GM12865 (cell line): ENCODE data around the gene MTHFD2L.
A peak's percentile ranks its signal among the peaks of the same experiment; 100 is the strongest.

ENCODE experiments used
- DNase-seq: peaks from one replicate; pipeline ENCODE4 v3.0.0; 2010; ENCODE audit warnings: low read depth
- H3K4me3 ChIP-seq: 2 replicates; pipeline ENCODE4 v1.5.1; 2011; ENCODE audit warnings: mild to moderate bottlenecking, low read depth, low read length, control low read depth
- CTCF ChIP-seq: IDR thresholded peaks from 2 replicates; pipeline ENCODE4 v1.5.1; 2011; ENCODE audit warnings: low read length, control low read depth, low read depth, inconsistent platforms; ENCODE audit not compliant: insufficient read depth; ENCODE audit errors: missing control alignments

Gene MTHFD2L

GRCh38 chr4:74309223-74309622, 151.3 kb downstream of the MTHFD2L start:
- H3K4me3 ChIP-seq: no peak overlapping the region
- TF ChIP-seq CTCF: no peak
- DNase-seq: no peak

GRCh38 chr4:74311696-74312313, 153.9 kb downstream of the MTHFD2L start:
- peak; percentile 57 for TF ChIP-seq CTCF
- DNase-seq: peak; percentile 70
- H3K4me3 ChIP-seq: no peak overlapping the region

GRCh38 chr4:74314329-74314728, 156.4 kb downstream of the MTHFD2L start:
- no peak overlapping the region for H3K4me3 ChIP-seq
- TF ChIP-seq CTCF: no peak
- no peak for DNase-seq

- H3K4me3 ChIP-seq: no peak overlapping the region
- DNase-seq: no peak
- TF ChIP-seq CTCF: no peak
Observed at GRCh38 chr4:74314944-74315343, 157.0 kb downstream of the MTHFD2L start.

GRCh38 chr4:74315376-74315775, 157.5 kb downstream of the MTHFD2L start:
- no peak for TF ChIP-seq CTCF

GRCh38 chr4:74316397-74316796, 158.5 kb downstream of the MTHFD2L start:
- no peak for TF ChIP-seq CTCF
- no peak for DNase-seq

More at GRCh38 chr4:74315376-74315775, 157.5 kb downstream of the MTHFD2L start:
- DNase-seq: no peak
- H3K4me3 ChIP-seq: no peak overlapping the region

GRCh38 chr4:74317616-74318246, 159.8 kb downstream of the MTHFD2L start:
- TF ChIP-seq CTCF: no peak
- H3K4me3 ChIP-seq: no peak overlapping the region
- DNase-seq: no peak

More at GRCh38 chr4:74316397-74316796, 158.5 kb downstream of the MTHFD2L start:
- H3K4me3 ChIP-seq: no peak overlapping the region
